Stimulated activated CD8-positive, alpha-beta memory T cell treated with anti-CD3 and anti-CD28 coated beads, Interleukin-15, amount 100 ng/mL, for 48 hours (primary cell): ENCODE measurements around the gene UGT8.
A peak's percentile ranks its signal among the peaks of the same experiment; 100 is the strongest.
"Not testable (repeated sequence)": the region's sequence is repeated elsewhere in the genome, so short reads cannot be mapped to it uniquely, and the experiment has no call there.

Source experiments
- DNase-seq, 2 donors: peaks; one replicate each; pipeline ENCODE4 v3.0.0-alpha.2; 2020; ENCODE audit warnings: low read depth in 2 of 2

The UGT8 gene

DNA sequence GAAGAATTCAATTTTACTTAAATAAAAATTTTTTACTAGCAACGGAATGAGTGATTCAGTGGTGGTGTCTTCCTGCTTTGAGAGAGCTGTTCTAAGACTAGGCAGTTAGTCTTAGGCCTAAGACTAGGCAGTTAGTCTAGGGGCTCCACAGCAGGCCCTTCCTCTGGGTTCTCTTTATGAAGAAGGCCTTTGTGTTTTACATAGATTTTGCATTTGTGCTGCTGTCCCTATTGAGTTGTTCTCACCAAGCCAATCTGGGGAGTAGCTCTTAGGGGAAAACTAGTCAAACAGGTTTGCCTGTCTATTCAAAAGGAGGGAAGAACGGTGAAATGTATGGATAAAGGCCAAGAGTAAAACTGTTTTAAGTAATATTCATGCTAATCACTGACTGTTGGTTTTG lies 7.6 kb downstream of the UGT8 start:
- no peak for DNase-seq

DNA sequence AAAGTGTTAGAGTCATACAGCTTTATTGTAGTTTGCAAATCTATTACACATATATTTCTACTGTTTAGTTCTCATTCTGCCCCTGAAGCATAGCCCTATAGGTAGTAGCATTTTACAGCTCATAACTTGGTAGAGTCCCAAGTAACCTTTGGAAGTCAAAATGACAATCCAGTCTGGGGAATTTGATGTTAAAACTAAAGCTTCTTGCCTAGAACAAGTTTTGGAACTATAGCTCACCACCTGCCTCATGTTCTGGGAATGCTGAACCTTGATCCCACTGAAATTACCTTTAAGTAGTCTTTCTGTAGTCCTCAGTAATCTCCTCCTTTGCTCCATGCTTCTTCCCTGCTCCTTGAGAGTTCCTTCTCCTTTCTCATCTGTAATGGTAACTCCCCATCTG lies 8.4 kb downstream of the UGT8 start:
- DNase-seq = no peak

DNA sequence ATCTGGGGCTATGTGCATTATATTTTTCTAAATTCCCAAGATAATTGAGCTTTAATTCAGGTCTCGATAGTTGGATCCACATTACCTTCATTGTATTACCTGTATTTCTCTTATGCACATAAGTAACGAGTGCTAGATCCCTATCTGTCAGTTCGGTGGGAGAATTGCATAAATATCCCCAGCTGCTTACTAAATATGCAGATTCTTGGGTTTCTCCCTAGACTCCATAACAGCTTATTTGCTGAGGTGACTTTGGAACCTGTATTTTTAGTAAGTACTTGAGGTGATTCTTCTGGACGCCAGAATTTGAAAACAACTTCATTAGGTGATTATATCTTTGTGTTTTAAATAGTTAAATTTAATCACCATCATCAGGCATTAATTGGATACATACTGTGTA lies 15.0 kb downstream of the UGT8 start:
- DNase-seq = no peak

DNA sequence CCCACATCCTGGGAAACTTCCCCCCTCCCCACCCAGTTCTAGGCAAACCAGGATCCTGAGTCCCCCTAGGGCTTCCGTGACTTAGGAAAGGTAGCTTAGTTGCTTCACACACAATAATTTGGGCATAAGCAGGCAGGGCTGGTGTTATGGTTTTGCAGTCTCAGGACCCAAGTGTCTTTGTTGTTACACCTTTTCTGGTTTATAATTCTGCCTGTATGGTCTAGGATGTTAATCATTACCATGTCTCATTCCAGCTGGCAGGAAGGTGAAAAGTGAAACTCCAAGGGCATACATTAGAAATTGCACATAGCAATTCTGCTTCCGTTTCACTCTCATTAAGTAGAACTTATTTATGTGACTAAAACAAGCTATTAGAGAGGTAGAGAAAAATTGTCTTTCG lies 16.8 kb downstream of the UGT8 start:
- DNase-seq = no peak

DNA sequence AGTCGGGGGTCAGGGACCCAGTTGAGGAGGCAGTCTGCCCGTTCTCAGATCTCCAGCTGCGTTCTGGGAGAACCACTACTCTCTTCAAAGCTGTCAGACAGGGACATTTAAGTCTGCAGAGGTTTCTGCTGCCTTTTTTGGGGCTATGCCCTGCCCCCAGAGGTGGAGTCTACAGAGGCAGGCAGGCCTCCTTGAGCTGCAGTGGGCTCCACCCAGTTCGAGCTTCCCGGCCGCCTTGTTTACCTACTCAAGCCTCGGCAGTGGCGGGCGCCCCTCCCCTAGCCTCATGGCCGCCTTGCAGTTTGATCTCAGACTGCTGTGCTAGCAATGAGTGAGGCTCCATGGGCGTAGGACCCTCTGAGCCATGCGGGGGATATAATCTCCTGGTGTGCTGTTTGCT lies 17.4 kb downstream of the UGT8 start:
- not testable (repeated sequence) for DNase-seq

DNA sequence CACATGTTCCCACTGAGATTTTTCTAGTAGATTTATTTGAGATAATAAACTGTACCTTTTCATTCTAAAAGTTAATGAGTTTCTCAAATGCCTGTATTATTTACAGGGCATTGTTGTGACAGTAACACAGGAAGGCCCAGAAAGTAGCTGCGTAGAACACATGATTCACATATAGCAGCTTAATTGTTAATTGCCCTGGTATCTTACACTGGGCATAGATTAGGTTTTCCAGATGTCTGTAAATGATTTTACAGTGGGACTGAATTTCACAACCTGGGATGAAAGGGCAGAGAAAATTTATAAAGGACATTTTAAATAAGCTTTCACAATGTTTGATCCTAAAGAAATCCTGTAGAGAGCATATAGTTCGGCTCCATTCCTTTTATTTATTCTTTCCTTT lies 27.6 kb downstream of the UGT8 start:
- DNase-seq = no peak

DNA sequence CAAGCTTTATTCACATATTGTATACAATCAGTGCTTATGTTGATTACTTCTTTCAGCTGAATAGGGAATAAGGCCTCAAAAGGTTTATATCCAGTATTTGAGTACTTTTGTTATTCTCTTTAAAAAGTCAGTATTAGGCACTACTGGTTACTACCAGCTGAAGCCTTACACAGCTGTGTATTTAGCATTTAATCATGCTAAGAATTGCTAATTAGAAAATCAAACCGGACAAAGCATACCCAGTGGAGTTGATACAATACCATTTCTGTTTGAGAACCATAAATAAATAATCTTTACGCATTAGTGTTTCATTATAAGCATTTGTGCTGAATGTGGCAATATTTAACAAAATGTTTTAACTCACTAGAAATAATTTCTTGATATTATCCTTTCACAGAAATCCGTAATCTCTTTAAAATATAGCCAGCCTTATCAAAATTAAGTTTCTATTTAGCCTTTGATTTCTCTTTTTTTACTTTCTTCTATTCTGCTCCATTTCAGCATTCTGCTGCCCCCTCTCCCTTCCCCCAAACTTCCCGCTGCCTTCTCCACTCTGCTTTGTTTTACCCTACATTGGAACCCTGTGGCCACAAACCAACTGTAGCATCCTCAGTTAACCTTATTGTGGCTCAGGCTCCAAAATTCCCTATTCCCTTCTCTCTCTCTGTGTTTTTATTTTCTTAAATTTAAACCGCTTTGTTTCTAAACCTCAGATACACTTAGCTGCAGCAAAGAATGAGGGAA lies 37.8 kb downstream of the UGT8 start:
- no peak for DNase-seq

DNA sequence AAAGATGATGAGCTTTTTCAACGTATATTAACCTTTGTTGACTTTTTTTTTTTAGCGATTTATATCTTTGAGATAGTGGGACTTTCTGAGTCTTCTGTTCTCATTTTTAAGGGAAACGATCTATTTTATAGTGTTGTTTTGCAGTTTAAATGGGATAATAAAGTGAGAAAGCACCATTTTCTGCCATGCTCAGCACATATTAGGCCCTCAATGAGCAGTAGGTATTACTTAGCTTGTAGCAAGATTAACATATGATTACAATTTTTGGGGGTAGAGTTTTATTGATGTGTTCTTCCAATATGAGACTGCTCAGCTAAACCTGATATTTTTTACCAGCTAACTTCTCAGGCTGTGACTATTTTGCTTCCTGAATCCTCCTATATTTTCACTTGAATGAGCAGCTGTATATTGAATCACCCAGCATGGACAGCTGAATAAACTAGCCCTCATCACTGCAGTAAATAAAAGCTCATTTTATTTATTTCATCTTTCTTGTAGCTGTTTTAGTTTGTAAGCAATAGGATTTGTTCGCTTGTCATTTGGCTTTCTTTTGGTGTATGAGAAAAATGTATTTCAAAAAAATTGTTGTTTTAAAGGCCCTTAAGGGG lies 43.7 kb downstream of the UGT8 start:
- DNase-seq = no peak

DNA sequence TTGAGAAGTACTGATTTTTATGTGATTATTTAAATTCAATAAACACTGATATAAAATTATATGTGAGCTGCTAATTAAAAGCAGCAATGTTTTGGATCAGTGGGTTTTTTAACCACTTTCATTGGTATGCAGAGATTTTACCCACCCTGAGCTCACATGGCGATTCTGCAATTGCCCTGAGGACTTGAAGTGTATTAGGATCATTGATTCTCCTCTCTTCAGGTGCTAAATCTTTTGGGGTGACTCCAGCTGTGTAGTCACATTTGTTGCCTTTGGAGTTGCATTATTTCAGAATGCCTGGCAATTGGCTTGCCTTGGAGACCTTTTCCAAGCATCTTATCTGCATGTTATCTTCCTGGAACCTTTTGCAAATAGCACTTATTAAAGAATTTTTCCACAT lies 51.3 kb downstream of the UGT8 start:
- DNase-seq = no peak

DNA sequence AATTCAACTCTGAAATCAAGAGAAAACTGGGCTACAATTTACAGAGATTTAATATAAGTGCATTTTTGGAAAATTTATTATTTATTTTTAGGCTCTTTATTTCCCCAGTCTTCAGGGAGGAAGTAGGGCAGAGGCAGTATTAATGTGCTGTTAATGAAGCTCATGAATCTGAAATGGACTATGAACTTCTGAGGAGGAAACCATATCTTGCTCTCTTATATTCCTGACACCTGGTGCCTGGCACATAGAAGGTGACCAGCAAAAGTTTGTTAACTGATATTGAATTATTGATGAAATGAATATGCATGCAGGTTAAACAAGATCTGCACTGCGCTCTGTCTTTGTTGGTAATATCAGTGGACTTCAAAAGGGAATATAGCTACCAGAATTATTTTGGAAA lies 55.1 kb downstream of the UGT8 start:
- no peak for DNase-seq

DNA sequence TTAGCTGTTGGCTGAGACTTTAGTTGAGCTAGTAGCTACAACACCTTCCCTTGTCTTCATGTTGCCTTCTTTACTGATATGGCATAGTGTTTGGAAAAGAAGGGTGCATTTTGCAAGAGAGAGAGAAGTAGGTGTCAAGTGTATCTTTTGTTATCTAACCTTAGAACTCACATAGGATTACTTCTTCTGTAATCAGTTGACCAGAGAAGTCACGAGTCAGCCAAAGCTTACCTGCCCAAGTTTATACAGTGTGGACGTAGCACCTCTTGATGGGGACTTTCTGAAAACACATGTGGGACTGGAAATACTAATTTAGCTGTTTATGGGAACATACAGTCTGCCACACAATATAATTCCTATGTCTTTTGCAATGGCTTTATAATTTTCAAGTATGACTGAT lies 56.0 kb downstream of the UGT8 start:
- DNase-seq = no peak

DNA sequence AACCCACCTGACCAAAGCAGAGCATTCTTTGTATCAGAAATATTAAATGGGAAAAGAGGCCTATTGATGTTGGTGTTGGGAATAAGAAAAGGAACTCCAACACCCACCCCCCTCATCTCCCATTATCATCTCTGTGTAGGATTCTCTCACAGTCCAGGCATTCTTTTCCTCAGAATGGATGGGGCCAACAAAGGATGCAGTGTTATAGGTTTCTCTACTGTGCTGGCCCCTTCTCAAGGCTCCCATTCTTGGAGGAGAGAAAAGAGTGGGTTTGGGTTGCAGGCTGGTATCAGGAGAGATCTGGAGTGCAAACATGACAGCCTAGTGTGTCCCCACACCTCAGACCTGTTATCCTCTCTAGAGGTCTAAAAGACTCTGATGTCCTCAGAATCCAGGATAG lies 59.6 kb downstream of the UGT8 start:
- no peak for DNase-seq

DNA sequence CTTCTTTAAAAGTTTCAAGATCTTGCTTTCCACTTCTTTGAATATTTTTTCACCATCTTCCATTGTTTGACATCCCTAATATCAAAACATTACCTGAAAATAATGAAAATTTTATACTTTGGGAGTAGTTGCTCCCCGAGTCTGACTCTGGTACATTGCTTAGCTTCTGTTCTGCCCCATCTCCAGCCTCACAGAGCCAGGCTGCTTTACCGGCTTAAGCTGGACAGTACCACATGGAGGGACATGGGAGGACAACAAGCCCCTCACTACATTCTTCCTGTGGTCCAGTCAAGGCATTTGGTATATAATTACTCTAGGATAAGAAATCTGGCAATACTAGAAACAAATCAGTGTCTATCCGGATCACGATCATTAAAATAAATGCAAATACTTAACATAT lies 60.2 kb downstream of the UGT8 start:
- DNase-seq = no peak

DNA sequence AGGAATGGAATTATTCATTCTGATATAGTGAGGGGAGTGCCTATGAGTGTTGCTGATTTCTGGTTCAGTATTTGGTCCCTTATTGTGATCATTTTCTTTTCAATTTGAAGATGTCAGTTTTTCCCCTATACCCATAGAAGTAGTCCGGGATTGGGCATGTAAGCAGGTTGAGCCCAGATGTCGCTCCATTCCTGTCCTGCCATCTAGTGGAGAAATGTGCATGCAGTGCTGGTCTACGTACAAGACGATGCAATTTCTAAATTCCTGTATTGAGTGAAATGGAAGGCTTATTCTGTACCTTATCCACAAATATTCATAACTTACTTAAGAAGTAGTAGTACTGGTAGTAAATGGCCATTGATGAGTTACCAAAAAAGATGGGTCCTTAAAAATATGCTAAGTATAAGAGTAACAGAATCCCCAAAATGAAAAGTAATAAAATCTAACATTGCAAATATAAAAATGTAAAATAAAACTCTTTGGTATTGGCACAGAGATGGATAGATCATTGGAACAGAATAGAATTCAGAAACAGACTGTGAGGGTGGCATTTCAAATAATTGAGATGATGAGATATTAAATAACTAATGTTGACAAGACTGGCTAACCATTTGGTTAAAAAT lies 60.9 kb downstream of the UGT8 start:
- DNase-seq = peak in 1 of 2 donors; percentile 1

DNA sequence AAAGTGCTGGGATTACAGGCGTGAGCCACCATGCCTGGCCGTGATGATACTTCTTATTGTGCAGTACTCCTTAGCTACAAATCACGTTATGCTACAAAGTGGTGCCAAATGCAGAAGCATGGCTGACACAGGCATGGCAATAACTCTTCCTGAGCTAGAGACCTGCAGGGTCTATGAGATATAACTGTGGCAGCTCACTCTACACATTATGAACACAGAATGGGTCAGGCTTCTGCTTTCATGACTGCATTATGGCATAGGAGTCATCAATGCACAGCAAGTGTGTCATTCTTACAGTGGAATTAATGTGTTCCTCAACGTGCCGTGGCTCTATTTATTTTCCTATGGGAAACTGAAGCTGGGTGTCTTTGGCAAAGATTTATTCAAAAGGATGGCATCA lies 64.5 kb downstream of the UGT8 start:
- no peak for DNase-seq

DNA sequence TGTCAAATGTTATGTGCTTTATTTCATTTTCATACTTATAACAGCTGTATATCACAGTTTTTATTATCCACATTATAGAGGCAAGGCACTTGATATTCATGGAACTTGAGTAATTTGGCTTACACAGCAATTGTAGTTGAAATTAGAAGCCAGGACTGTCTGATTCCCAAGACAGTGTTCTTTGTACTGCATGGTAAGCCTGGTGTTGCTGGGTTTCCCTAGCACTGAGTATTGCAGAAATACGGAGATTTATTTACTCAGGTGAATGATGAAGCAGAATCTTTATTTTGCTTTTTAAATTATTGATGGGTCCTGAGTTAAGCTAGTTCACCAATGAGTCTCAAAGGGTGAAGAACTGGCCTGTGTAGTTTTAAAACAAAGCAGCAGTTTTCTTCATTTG lies 70.0 kb downstream of the UGT8 start:
- DNase-seq = no peak

DNA sequence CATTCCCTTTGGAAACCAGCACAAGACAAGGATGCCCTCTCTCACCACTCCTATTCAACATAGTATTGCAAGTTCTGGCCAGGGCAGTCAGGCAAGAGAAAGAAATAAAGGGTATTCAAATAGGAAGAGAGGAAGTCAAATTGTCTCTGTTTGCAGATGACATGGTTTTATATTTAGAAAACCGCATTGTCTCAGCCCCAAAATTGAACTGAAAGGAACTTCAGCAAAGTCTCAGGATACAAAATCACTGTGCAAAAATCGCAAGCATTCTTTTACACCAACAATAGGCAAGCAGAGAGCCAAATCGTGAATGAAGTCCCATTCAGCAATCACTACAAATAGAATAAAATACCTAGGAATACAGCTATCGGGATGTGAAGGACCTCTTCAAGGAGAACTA lies 72.1 kb downstream of the UGT8 start:
- not testable (repeated sequence) for DNase-seq

DNA sequence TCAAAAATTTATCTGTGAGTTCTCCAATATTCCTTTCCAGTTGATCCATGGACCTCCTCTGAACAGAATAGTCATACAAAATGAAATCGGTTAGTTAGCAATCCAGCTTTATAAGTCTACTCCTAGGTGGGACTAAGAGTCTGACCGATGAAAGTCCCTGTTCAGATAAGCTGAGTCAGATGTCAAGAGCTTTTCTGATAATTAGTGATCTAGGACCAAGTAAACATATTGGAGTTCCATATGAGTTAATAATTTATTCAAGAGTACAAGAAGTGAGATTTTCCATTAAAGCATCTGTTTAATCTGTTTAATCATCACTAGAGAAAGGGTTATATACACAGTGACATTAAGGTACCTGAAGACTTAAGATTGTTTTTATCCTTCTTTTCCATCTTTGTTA lies 74.7 kb downstream of the UGT8 start:
- no peak for DNase-seq

DNA sequence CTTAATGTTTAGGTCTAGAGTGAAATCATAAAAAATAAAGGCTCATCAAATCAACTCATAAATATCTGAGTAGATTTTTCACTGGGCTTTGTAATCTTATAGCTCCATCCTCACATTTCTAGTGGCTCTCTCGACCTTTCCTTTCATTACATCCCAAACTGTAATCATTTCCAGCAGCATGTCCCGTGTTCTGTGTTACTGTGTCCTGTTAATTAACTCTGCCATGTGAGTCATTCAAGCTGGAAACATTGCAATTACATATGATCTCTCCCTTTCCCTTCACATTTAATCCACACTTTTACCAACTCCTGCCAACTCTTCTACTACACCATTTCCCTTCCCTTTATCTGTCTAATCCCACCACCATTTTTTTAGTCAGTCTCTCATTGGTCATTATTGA lies 75.5 kb downstream of the UGT8 start:
- DNase-seq = no peak

DNA sequence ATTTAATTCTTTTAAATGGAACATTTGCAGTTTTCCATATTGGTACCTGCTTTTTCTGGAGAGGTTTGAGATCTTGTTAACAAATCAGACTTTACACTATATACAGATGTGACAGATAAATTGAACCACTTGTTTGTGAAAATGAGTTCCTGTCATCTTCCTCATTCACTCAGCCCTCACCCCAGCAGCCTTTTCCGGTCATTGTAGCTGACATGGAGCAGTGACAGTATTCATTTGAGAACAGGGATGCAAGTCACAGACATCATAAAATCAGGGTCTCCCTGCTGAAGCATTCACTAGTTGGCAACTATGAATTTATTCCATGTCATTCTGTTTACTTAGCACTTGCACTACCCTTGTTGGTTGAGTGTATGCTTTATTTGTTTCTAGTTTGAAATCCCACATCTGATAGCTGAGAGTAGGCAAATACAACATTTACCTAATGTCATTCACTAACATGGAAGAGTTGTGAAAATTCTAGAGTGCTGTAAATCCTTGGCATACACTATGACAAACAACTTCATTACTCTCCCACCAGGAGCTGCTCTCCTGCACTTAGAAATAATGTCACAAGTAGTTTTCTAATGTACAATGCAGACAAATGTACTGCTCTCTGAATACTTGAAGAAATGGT lies 78.9 kb downstream of the UGT8 start:
- no peak for DNase-seq

DNA sequence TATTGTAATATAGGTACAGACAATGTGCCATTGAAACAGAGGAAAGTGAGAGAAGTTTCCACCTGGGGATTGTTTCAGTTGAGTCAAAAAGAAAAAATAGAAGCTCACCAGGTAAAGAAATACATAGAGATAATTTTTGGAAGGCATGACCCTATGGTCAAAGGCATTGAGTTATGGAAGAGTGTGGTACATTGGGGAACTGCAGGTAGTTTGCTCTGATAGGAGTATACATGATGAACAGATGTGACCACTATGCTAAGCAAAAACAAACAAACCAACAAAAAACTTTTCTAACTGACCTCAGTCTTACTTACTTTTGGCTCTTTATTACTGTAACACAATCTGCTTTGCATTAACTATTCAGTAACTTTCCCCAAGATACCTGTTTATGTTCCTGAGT lies 85.9 kb downstream of the UGT8 start:
- DNase-seq = no peak

DNA sequence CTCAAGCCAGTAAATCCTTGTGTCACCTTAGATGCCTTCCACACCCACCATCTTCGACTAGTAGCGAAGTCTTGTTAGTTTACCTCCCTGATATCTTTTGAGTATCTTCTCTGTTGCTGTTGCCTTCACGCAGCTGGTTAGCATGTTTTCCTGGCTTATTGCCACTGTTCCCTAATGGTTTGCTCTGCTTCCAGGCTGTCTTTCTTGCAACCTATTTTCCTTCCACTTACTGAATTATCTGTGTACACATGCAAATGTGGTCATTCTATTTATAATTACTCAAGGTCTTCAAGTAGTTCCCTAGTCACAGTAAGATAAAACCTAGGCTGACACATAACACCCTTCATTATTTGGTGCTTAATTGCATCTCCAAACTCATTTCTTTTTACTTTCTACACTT lies 89.5 kb downstream of the UGT8 start:
- DNase-seq = no peak

DNA sequence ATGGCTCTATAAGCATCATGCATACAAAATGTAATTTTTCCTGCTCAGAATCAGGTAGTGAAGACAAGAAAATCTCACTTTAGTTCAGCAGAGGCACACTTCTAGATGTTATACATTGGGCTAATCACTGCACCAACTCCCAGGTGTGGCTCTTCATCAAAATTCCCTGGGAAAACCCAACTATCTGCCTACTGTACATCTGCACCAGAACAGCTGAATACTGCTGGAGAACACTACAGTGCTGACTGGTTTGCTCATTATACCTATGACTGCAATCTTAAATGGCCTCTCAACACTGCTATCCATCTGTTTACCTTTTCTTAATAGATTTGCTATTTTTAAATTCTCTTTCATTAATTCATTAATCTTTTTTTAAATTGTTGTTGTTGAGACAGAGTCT lies 92.0 kb downstream of the UGT8 start:
- no peak for DNase-seq
